Measurements from ENCODE around the gene GNRHR.
A peak's percentile ranks its signal among the peaks of the same experiment; 100 is the strongest.
"Not testable (repeated sequence)": the region's sequence is repeated elsewhere in the genome, so short reads cannot be mapped to it uniquely, and the experiment has no call there.

The GNRHR gene

DNA sequence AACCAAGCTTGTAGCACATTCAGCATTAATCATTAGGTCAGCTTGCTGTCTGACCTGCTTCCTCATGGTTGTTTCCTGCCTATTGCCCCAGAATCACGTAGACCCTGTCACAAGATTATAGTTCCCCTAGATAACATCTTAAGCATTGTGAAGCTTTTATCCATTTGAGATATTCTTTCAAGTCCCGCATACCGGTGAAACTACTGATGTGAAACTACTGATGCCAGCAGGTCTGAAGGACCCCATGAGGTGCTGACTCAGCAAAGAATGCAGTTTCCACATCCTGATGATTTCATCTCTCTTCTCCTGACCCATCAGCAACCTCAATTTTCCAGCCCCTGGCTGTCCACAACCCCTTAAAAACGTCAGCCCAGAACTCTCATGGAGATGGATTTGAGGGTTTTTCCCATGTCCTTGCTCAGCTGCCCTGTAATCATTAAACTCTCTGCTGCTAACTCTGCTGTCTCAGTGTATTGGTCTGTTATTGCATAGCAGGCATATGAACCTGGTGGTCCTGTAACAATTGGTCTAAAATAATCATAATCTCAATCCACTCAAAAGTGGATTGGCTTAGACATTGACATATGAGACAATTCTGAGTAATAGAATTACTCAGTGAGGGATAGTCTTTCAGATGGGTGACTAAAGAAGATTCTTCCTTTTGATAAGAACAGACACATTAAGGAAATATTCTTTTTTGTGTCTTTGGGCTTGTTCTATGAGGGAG lies 26.9 kb downstream of the GNRHR start:
- no peak for DNase-seq (ENCODE audit: low spot score)

DNA sequence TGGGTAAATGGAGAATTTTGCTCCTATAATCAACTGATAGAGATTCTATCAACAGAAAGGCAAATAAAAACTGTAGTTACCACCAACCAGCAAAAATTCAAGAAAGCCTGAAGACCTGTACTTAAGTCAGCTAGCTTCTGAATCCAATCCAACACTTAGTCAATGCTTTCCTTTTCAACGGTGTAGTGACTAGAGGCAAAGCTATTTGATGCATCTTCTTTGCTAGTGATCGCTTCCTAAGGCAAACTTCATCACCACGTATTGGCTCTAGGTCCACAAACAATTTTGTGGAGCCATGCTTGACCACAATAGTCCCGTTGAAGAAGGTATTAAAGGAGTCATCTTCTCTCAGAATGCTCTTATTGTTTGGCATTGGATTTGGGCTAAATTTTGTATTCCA lies 28.2 kb downstream of the GNRHR start:
- DNase-seq (ENCODE audit: low spot score), result no peak

DNA sequence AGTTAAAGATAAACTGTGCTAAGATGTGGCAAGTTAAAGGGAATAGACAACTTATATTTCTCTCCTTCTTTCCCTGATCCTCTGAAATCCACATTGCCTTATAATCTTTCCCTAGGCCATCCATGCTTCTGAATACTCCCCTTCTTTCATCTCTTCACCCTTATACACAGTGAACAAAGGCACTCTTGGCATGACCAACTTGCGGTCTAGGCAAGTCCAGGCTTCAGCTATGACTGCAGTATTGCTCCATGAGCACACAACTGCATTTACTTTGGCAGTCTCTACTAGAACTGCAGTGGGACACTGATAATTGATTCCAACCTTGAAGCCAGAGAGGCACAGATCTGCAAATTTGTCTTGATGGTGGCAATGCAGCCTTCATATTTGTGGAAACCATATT lies 29.1 kb downstream of the GNRHR start:
- DNase-seq (ENCODE audit: low spot score), result no peak

DNA sequence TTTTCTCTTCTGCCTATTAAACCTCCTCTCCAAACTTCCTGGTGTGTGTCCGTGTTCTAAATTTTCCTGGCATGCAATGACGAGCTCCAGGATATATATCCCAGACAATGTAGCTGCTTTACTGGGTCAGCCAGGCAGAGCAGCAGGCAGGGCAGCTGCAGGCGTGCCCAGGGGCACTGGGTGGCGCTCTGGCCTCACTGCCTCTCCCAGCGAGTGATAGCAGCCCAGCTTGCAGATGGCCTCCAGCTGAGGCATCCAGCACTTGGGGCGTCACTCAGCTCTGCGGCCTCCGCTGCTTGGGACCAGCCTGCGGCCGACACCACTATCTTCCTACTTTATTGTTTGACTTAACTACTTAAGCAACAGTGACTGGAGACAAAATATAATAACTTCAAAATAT lies 30.2 kb downstream of the GNRHR start:
- DNase-seq (ENCODE audit: low spot score), result no peak

DNA sequence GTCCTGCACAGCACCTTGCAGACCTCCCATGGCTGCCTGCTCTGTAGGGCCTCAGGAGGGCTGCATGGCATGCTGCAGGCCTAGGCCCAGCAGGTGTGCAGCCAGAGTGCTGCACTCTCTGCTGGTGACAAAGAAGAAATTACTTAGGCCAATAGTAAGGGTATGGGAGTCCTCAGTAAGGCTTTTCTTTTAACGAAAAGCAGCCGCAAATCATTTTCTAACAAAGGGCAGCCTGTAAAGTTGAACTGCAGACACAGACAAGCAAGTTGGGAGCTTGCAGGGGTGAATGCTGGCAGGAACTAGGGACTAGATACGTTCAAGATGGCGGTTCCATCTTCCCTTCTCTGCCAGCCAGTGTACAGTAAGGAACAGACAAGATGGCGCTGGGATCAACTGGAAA lies 30.8 kb downstream of the GNRHR start:
- no peak for DNase-seq (ENCODE audit: low spot score)

DNA sequence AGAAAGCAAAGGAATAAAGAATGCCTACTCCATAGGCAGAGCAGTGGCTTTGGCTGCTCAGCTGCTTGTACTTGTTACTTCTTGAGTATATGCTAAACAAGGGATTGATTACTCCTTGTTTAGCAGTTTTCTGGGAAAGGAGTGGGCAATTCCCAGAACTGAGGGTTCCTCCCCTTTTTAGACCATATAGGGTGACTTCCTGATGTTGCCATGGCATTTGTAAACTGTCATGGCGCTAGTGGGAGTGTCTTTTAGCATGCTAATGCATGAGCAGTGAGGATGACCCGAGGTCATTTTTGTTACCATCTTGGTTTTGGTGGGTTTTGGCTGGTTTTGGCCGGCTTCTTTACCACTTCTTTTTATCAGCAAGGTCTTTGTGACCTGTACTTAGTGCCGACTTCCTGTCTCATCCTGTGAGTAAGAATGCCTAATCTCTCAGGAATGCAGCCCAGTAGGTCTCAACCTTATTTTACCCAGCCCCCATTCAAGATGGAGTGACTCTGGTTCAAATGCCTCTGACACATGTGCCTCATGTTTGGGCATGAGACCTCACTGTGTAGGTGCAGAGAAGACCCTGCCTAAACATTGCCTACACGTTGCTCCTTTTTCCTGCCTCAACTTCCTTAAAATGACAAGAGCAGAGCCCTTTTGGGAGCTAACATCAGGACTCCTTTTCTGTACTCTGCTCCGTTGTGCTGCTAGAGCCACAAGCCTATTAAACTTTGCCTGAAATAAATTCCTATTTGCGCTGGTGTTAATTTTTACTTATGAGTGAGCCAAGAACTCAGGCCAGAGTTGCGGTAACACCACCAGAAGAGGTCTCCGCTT lies 32.2 kb downstream of the GNRHR start:
- no peak for DNase-seq (ENCODE audit: low spot score)

DNA sequence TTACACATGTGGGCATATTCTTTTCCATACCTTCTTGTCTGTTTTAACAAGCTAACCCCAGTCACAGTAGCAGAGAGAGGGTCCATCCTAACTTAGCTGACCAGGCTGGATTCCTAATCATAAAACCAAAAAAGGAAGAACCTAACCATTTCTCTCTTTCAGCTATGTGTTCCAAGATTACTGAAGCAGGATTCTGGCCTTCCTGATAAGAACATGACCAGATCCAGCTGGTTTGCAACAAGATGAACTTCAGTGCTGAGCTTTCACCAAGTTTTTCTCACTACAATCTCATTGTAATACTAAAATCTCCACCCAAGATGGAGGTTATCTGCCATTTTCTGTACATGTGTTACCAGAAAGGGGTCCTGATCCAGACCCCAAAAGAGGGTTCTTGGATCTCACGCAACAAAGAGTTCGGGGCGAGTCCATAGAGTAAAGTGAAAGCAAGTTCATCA lies 32.8 kb downstream of the GNRHR start:
- DNase-seq (ENCODE audit: low spot score), result no peak

DNA sequence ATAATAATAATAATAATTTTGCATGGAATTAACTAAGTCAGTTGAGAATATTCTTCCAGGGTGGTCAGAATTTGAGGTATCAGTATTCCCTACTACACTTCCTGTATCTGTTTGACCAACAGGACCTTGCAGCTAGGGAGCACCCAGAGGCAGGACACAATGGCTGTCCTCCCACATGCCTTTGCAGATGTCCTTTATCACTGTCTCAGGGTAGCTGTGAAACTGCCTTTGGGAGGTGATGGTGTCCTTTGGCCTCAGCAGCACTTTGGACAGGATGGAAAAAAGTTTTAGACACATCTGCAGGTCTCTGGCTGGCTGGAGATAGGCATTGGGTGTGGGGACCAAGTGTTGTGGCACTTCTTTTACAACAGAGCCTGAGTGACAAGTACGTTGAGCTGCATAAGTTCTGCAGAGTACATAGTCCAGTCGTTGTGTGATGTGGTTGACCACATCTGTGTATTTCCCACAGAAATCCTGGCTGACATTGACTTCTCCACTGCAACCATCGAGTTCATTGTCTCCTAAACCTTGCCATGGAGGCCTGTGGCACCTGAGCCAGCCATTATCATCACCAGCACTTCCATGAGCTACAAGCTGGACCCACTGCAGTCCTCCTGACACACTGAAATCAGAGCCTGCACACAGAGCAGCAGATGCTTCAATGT lies 34.1 kb downstream of the GNRHR start:
- no peak for DNase-seq (ENCODE audit: low spot score)

DNA sequence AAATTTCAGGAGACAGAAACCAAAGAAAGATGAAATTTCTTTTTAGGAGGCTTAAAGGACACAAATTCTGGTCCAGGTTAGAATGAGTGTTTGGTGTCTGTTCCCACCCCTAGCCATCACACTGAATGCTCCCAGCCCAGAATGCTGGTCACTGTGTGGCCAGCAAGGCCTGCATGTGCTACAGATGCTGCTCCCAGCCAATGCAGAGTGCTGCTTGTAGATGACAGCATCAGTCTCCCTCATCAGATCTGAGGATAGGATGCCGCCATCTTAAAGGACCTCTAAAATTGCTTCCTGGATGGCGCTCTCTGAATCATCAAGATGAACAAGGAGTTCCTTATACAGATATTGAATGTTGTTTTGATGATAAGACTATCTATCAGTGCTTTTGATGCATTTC lies 35.3 kb downstream of the GNRHR start:
- no peak for DNase-seq (ENCODE audit: low spot score)

DNA sequence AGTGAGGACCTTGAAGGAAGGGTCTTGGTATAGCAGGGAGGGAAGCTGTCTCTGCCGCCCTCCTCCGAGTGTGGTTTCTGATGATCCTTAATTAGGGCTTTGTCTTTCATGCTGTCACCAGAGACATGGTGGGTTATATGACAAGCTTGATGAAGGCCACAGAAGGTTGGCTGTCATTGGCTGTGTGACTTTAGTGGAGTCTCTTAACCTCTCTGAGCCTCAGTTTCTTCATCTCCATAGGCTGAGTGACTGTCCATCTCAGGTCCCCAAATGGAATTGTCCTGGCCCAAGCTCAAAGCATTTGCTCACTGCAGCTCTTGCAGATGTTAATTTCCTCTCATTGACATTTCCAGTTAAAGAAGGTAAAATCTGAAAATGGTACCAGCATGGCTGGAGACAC lies 36.6 kb downstream of the GNRHR start:
- no peak for DNase-seq (ENCODE audit: low spot score)

DNA sequence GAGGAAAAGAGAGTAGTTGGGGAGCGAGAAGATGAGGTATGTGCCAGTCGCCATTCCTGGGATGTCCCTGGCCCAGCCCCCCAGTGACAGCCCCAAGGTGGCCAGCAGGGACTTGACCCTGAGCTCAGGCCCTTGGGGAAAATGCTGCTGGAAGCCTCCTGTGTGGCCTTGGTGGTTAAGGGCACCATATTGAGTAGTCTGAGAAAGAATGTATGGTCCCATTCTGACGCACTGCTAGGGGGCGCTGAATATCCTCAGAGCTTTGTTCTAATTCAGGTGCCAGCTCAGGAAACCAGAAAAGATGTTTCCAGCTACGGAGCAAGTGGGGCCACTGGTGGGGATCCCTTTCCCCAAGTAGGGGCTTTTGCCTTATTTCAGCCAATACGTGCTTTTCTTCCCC lies 39.2 kb downstream of the GNRHR start:
- no peak for DNase-seq (ENCODE audit: low spot score)

DNA sequence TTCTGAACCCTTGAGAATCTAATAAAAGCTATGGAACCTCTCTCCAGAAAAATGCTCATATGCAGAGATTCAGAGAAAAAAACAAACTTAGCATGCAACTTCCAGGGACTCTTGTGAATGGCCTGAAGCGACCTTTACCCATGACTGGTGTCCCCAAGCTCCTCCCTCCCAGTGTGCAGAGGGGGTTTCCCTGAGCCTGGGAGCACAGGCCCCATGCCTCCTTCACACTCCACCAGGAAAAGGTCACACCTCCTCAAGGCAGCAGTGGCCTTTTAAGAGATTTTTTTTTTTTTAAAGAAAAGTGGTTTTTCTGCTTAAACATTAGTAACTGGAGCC lies 40.0 kb downstream of the GNRHR start:
- no peak for DNase-seq (ENCODE audit: low spot score)

DNA sequence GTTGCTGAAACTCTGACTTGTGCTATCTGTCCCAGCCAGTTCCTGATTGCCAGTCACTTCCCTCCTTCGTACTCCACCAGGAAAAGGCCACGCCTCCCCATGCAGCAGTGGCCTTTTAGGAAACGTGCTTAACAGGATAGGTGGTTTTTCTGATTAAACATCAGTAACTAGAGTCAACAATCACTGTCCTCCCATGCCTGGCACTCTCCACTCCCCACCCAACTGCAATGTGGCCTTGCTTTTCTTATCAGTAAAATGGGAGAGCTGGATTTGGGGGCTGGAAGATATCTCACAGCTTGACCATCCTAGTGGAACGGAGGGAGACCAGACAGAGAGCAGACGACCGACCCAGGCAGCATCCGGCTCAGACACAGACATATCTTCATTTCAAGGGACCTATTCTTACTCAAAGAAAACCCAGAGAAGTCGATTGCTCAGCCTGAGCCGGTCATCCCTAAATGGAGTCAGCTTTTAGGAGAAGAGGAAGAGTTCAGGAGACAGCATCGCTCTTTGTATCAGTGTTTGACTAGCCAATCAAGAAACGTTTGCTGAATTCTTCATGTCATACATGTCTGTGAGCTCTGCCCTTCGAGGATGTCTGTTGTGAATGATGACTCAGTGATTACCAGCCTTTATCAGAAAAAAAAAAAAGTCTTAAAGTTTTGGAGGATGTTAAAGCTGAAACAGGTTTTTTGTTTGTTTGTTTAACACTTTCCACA lies 40.5 kb downstream of the GNRHR start:
- DNase-seq (ENCODE audit: low spot score), result no peak

DNA sequence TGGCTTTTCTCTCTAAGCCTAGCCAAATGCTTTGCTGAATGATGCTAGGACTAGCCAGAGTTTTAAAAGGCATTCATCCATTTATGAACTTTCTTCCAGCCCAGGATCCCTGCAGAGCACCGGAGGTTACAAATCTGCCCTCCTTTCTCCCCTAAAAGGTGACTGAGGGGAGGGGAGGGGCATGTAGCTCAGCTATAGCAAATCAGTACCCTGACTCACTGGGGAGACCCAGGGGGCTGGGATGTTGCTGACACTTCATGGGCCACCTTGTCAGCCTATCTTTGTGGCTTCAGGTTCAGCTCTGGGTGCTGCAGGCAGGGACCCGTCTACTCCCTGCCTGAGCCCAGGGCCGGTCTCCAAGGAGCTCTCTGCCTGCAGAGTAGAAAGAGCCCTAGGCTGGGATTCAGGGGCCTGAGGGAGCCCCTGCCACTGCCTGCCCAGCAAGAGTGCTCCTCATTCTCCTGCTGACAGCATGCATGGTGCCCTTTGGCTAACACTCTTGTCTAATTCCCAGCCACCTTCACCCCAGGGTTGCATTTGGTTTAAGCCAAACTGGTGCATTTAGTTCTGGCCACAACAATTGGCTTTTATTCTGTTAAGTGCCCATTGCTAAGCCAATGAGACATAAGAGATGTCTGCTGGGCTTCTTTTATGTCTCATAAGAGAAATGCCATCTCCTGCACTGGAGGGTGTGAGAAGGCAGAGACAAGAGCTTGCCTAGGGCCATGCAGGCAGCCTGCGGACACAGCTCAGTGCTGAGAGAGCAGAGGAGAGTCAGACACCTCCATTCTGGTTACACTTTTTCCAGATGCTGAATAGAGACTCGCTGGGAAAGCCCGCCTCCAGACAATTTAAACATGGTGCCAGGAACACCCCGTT lies 41.3 kb downstream of the GNRHR start:
- DNase-seq (ENCODE audit: low spot score), result no peak

DNA sequence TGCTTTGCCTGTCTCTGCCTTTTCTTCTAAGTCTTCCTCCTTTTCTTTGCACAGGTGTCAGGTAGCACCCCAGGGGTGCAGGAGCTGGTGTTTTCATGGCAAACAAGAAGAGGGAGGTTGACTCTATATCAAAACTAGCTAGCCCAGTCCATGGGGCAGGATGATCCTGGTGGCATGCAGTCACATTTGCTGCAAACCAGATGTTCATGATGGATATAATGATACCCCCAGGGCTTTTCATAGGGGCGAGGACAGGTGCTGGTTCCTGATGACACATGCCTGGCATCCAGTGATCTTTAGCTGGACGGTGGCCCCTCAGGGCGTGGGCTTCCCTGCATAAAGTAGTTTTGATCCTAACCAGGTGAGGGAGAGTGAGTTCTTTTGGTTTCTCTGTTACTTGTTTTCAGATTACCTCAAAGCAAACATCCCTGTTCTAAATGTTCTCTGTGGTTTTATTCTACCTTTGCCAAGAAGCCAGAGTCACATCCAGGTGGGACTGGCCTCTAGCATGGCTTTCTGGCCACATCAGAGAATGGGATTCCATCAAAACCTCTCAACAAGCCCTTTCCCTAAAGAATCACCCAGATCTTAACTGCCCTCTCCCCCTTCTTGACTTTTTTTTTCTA lies 42.1 kb downstream of the GNRHR start:
- no peak for DNase-seq (ENCODE audit: low spot score)

DNA sequence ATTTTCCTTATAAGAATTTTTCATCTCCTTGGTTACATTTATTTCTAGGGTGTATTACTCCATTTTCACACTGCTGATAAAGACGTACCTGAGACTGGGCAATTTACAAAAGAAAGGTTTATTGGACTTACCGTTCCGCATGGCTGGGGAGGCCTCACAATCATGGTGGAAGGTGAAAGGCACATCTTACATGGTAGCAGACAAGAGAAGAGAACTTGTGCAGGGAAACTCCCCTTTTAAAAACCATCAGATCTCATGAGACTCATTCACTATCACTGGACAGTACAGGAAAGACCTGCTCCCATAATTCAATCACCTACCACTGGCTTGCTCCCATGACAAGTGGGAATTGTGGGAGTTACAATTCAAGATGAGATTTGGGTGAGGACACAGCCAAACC lies 47.5 kb downstream of the GNRHR start:
- DNase-seq (ENCODE audit: low spot score), result not testable (repeated sequence)

DNA sequence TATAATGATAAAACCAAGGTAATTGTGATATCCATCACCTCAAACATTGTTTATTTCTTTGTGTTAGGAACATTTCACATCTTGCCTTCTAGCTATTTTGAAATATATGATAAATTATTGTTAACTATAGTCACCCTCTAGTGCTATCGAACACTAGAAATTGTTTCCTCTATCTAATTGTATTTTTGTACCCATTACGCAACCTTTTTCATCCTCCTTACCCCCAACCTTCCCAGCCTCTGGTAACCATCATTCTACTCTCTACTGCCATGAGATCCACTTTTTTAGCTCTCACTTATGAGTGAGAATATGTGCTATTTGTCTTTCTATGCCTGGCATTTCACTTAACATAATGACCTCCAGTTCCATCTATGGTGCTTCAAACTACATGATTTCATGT lies 49.3 kb downstream of the GNRHR start:
- no peak for DNase-seq (ENCODE audit: low spot score)

DNA sequence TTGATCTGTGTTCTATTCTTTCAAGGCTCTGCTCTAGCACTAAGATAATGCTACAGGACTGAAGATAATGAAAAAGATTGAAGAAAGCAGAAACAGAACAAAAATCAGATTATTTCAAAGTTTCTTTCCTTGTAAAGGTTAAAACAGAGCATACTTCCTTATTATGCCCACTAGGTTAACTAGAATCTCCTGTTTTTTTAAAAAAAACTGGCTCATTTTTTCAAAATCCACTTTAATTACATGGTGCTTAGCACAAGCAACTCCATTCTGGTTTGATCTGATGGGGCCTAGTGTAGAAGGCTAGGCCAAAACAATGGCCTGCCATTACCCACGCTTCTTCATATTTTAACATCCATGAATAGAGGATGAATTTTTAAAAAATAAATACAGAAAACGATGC lies 52.0 kb downstream of the GNRHR start:
- DNase-seq (ENCODE audit: low spot score), result no peak

DNA sequence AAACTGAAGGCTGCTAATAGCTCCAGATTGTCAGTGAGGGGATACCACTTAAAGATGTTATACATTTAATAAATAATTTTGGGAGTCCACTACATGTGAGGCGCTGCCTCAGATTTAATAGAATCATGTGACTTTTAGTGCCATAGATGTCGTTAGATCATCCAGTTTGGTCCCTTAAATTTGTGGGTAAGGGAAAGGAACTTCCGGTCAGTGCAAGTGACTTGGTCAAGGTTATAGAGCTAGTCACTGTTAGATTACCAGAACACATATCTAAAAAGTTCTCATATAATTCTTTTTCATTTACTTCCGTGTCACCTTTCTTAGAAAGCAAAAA lies 52.7 kb downstream of the GNRHR start:
- DNase-seq (ENCODE audit: low spot score), result no peak

DNA sequence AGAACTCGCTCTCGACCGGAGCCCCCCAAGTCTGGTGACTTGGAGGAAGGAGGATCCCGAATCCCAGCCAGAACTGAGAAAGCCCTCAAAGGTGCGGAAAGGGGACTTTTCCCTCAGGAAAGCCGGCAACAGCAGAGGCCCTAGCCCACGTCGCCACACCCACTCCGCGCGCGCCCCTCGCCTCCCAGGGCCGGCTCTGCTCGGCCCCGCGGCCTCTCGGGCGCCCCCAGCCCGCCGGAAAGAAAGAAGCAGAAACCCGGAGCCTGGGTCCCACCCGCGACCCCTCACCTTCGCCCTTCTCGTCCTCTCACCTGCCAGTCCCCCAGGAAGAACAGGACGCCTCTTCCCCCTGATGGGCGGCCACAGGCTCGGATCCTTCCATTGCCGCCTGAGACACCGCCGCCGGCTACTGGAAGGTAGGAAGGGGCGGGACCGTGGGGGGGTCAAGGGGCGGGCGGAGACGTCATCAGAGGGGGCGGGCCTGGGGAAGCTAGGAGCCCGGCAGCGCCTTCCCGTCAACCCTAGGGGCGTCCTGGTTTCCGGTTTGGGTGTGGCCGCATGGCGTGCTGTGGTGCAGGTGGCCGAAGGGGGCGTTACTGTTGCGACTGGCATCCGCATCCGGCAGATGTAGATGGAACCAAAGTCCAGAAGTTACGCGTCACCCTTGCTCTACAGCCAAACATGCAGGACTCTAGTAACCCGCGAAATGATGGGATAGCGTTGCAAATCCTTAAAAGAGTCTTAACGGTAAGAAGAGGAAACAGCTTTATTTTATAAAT lies 53.3 kb downstream of the GNRHR start, which contains the start of gene UBA6:
Gene UBA6, minus strand, starts transcription at position 418 of the 779 bp plus-strand sequence. Its CDS starts 36 bp downstream, at position 382.
- peak; percentile 62 for DNase-seq (ENCODE audit: low spot score)

Data from HuH-7.5 (cell line).